CD4-positive, alpha-beta T cell treated with Interleukin-4 for 4 hours (primary cell): ENCODE data around the gene LYPD8.

Experiments
- DNase-seq: peaks from one replicate; pipeline ENCODE4 v3.0.0-alpha.2; 2020

Gene LYPD8

DNA sequence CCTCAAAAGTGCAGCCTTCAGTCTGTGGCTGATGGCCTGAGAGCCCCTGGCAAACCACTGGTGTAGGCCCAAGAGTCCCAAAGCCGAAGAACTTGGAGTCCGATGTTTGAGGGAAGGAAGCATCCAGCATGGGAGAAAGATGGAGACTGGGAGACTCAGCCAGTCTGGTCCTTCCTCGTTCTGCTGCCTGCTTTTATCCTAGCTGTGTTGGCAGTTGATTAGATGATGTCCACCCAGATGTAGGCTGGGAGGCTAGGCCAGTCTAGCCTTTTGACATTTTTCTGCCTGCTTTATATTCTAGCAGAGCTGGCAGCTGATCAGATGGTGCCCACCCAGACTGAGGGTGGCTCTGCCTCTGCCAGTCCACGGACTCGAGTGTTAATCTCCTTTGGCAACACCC, 1.1 kb upstream of the LYPD8 start:
- DNase-seq, result no peak

DNA sequence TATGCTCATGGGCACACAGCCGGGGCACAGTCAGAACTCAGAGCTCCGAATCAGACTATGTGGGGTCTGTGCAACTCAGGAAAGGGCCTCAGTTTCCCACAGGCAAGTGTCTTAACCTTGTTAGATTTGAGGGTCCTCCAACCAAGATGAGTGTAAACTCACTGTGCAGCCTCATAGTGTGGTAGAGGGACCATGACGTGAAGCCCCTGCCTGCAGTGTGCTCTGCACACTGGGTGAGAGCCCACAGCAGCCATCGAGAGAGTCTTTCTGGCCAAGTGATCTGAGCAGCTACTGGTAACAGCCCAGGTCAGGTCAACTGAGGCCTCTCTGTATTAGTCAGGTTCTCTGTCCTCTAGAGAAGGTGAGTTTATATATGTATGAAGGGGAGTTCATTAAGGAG, 592 bp upstream of the LYPD8 start:
- no peak for DNase-seq

DNA sequence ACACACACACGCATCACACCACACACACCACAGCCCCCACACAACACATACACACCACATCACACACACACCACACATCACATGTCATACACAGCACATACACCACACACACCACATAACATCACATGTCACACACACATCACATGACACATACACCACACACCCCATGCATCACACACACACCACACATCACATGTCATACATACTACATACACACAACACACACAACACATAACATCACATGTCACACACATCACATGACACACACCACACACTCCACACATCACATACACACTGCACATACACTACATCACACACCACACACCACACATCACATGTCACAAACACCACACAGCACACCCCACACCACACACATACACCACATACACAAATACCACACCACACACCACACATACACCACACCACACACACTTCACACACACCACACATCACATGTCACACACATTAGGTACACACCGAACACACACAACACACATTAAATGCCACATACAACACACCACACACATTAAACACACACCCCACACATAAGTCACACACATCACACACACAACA, 1.8 kb downstream of the LYPD8 start:
- no peak for DNase-seq

DNA sequence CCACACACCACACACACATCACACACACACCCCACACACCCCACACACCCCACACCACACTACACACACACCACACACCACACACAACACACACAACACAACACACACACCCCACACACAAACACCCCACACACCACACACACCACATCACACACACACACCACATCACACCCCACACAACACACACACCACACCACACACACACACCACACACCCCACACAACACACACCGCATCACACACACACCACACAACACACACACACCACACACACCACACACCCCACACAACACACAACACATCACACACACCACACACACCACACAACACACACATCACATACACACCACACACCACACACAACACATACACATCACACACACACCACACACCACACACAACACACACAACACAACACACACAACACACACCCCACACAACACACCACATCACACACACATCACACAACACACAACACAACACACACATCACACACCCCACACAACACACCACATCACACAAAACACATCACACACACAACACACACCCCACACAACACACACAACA, 2.4 kb downstream of the LYPD8 start:
- DNase-seq, result no peak

DNA sequence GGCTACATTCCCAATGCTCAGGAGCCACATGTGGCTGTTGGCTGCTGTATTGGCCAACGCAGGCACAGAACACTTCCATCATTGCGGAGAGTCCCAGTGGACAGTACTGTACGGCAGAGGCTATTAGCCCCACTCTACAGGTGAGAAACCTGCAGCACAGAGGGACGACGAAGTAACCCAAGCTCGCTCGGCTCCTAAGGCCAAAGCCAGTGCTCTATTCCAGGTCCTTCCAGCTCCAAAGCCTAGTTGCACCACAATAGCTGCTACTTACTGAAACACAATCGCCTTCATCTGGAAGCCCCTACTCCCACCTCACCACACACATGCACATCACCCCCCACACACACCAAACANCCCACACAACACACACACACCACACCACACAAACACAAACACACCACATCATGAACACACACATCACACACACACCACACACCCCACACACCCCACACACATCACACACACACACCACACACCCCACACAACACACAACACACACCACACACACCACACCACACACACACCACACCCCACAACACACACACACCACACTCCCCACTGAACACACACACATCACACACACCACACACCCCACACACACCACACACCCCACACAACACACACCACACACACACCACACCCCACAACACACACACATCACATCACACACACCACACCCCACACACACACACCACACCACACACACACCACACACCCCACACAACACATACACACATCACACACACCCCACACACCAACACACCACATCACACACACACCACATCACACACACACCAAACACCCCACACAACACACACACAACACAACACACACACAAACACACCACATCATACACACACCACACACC, 3.2 kb downstream of the LYPD8 start:
- DNase-seq, result no peak

DNA sequence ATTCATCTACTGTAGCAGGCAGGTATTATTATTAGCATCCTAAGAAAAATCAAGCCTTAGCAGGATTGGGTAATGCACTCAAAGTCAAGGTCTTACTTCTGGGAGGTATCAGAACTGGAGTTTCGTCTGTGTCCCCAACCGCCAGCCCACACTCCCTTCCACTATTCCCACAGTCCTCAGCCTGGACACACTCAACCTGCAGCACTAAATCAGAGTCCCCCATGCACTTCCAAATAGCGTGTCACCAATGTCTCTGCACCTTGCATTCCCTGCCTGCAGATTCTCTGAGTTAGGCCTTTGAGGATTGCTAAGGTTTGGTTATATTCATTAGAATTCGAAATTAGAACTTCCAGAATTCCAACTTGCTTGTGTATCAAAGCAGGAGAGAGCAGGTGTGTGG, 3.9 kb downstream of the LYPD8 start:
- no peak for DNase-seq

DNA sequence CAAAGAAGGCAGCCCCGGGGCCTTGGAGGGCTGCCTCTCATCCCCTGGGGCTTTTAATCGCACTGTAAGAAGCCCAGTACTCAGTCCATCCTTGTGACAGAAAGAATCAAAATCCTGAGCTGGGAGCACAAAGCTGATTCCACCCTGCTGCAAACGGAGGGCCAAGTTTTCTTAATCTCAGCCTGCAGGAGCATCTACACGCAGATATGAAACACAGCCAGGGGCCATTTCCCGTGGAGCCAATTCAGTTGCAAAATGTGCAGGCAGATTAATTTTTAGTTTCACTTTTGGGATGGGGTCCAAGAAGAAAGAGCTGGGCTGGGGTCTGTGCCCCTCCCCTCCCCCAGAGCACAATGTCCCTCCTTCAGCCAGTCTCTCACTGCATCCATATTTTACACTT, 4.4 kb downstream of the LYPD8 start:
- no peak for DNase-seq

DNA sequence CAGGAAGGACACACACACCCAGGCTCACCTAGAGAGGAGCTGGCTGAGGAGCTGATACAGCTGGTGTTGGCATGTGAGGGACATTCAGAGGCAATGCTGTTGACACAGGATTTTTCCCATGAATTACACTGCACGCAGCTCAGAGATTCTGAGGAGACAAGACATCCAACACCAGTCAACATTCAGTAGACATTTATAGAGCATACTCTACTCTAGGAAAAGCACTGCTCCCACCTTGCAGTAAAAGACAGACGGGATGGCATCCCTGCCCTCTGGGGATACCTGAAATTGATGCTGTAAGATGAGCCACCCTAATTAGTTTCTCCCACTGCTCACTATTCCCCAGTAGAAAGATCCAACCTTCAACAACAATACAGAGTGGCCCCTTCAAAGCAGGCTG, 5.1 kb downstream of the LYPD8 start:
- DNase-seq, result no peak

DNA sequence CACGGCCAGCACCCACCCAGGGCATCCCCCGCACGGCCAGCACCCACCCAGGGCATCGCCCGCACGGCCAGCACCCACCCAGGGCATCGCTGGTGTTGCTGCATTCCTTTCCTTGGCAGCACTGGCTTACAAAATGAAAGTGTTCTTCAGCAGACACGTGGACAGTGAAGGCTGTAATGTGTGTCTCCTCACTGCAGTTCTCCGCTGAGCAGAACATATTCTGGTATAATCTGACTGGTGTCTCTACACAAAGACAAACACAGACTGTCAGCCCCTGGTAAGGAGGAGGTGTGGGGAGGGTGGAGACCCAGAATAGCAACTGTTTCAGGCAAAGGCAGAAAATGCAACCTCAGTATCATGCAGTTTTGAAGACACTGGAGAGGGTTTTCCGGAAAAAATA, 7.3 kb downstream of the LYPD8 start:
- DNase-seq, result no peak

DNA sequence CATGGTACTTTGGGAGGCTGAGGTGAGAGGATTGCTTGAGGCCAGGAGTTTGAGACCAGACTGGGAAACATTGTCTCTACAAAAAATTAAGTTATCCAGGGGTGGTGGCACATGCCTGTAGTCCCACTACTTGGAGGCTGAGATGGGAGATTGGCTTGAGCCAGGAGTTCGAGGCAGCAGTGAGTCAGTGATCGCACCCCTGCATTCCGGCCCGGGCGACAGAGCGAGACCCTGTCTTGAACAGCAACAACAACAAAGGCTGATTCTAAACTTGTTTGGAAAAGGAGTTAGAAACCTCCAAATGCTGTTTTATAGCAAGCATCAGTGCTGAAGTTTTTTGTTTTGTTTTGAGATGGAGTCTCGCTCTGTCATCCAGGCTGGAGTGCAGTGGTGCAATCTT, 14.7 kb downstream of the LYPD8 start:
- no peak for DNase-seq

DNA sequence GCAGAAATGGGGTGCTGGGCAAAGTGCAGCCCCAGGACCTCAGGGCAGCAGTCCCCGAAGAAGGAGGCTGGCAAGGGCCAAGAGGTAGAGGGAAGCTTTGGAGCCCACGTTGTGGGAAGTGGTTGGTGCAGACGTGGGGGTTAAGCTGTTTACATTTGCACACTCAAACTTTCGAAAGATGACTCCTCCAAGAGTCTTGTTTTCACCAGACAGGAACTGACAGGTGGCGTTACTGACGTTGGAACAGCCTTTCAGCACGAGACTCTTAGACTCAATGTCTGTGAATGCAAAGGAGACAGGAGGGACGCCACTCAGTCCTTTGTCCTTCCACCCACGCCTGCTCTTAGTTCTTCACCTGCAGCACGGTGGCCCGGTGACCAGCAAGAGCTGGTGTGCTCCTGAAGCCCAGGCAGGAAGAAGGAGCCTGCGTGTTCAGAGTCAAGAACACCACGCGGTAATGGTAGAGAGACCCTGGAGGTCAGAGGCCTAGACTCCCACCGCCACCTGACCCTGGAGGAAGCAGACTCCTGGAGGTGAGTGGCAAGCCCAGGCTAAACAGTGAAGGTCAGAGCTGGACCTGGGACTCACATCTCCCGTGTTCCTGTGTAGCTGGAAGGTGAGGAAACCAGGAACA, 15.9 kb downstream of the LYPD8 start:
- DNase-seq, result no peak

DNA sequence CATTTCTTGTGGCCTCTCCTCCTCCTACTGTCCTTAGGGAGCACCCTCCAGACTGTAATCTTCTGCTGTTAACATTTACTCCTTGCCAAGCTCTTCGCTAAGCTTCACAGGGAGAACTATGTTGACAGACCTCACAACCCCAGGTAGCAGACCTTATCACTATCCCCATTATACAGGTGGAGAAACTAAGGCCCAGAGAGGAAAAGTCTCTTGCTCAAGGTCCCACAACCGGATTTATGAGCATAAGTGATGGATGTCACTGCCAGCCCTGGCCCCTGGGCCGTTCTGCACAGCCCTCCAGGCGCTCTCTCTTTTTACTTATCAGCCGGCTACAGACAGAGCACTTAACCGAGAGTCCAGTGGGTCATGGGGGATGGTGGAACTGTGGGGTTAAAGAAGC, 18.1 kb downstream of the LYPD8 start:
- DNase-seq, result no peak

DNA sequence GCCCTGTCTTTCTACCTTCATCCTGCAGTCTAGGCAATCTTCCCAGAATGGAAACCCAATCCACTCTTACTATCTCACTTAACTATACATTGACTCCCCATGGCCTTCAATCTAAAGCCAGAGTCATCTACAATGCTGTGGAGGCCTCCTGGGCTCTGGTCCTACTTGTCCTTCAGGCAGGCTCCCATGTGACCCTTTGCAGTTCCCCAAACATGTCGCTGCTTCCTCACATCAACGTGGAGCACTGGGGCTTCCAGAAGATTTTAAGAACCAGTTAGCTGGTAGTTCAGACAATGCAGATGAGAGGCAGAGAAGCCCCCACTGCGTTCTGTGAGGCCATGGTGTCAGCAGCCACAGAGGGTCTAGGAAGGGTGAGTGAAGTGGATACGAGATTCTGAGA, 18.6 kb downstream of the LYPD8 start:
- no peak for DNase-seq

DNA sequence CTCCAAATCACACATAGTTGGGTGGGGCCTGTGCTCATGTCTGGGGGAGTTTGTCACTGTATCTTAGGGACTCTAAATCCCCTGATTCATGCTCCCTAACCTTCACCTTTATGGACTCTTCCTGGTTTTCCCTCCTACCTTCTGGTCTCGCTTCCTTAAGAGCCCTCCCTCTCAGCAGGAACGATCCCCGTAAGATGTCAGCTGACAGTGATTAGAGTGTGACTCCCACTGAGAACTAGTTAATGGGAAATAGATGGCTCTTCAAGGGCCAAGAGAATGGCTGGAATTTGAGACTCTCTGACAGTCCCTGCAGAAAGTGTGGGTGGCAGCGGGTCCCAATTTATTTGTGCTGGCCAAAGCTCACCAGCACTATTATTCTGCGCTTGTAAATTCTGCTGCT, 22.0 kb downstream of the LYPD8 start:
- DNase-seq, result no peak

DNA sequence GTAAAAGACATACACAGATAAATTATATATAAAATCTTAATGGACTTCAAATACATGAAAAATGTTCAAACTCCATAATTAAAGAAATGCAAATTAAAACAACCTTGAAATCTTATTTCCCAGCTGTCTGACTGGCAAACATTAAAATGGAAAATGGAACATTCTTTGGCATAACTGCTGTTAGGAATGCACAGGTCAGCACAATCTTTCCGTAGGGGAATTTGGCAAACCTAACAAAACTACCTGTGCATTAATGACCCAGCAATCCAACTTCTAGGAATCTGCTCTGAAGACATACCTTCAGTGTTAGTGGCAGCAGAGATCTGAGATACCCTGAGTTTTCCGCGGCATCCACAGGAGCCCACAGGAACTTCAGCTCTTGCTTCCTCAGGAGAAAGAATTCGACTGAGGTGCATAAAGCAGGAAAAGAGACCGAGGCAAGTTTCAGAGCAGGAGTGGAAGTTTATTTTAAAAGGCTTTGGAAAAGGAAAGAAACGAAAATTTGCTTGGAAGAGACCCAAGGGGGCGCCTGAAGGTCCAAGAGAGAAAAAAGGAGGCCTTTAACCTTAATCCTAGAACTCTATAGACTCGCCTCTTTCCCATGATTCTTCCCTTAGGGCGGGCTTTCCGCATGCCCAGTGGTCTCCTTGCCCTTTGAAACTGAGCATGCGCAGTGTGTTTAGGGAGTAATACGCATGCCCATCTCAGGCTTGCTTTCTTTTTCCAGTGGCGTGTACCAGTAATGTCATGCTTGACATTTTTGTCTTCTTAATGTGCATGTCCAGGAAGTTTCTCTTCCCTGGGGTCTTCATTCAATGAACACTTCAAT, 24.8 kb downstream of the LYPD8 start:
- DNase-seq, result no peak

DNA sequence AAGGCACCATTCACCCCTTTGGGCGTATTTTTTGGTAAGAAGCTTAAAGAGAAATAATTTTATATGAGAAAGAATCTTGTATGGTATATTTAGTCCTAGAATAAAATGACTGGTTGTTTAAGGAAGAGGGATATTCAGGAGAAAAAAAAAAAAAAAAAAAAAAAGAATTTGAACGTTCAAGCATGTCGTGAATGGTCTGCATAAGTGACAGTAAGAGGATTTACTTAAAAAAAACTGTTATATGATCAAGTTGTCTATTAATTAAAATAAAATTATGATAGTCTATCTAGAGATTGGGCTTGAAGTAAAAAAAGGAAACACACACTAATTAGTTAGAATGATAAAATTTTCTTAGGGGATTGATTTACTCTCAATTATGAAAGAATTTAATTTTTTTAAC, 41.3 kb downstream of the LYPD8 start:
- no peak for DNase-seq

DNA sequence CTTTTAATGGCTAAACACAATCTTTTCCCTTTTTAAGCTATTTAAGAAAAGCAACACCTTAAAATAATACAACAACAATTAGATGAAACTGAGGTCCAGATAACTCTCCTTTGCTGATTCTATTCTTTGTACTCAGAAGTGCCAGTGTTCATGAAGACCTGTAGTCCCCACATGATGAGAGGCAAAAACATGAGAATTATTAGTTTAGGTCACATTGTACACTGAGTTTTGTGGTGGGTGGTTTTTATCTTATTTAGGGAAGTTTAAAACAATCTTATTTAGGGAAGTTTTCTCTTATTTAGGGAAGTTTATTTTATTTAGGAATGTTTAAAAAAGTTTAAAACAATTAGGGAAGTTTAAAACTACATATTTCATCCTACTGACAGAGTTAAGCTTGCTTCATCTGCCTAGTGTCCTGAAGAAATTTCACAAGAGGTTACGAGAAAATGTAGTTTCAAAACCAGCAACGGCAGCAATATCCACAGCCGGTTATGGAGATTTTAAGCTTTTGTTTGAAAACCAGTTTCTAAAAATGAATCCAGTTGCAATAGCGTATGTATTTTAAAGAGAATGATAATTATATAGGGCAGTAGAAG, 45.2 kb downstream of the LYPD8 start:
- DNase-seq, result no peak

DNA sequence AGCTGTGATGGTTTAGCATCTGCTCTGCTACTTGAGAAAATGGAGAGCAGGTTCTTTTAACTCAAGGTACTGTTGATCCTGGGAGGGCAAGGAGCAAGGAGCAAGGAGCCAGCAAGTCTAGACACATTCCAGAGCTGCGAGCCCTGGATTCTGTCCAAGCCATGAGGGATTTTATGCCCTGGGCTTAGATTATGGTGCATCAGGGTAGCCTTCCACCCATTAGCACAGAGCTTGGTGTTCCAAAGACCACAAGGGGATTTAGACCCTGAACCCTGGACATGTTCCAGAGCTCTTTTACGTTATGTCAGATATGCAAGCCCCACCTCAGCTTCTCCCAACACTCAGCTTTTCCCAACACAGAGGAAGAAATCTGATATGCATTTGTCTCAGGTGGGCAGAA, 51.0 kb downstream of the LYPD8 start:
- DNase-seq, result no peak

DNA sequence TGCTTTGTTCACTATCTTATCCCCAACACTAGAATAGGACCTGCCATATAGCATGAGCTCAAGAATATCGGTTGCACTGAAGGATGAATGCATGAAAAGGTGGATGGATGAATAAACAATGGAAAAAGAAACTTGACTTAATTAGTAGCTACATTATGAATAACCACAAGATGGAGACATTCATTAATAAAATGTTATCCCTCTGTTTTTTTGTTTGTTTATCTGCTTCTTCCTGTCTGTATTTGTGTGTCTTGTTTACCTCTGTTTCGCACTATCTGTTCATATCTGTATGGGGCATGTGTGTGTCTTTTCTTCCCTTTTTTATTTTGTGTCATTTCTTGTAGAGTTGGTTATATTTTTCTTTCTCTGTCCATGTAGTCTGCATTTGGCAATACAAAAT, 51.9 kb downstream of the LYPD8 start:
- DNase-seq, result no peak

DNA sequence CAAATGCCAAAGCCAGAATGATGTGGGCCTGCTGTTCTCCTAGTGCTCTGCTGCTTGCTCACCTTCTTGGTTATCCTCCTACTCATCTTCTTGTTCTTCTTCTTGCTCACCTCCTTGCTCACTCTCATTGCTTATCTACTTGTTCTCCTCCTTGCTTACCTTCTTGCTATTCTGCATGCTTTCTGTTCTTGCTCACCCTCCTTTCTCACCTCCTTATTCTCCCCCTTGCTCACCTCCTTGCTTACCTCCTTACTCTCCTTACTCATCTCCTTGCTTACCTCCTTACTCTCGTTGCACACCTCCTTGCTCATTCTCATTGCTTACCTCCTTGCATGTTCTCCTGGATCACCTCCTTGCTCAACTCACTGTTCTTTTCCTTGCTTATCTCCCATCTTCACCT, 52.8 kb downstream of the LYPD8 start, which contains the start of gene OR14I1:
Gene OR14I1 (minus strand): TSS at position 53 of the 400 bp plus-strand sequence.
- no peak for DNase-seq

DNA sequence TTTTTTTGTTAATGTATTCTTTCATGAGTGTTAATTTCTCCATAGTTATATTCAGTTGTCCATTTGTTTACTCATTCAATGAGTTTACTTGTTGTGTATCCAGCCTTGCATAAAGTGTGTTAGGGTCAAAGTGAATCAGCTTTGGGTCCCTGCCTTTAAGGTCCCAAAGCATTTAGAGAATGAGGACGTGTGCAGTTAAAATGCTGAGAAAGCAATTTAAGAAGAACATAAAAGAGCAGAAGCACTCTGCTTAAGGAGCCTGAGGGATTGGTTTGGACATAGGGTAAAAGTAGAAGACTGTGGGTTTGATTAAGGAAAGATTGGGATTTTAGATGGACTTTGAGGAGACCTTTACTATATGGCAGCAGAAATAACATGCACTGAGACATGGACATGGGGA, 56.5 kb downstream of the LYPD8 start:
- DNase-seq, result no peak

DNA sequence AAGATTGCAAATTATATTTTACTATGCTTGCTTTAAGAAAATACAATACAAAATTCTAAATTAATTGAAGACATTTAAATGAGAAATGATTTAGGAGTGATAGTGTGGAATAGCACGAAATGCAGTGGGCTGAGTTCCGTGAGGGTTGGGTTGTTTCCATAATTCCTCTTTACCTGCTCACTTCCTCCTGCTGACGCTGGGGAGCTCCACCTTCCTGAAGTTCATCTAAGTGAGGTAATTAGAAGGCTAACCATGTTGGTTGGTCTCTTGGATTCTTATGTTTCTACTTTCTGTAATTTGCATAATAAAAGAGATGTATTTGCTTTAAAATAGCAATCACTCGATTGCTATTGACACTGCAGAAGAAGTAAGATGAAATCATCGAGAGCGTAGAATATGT, 57.7 kb downstream of the LYPD8 start:
- DNase-seq, result no peak

DNA sequence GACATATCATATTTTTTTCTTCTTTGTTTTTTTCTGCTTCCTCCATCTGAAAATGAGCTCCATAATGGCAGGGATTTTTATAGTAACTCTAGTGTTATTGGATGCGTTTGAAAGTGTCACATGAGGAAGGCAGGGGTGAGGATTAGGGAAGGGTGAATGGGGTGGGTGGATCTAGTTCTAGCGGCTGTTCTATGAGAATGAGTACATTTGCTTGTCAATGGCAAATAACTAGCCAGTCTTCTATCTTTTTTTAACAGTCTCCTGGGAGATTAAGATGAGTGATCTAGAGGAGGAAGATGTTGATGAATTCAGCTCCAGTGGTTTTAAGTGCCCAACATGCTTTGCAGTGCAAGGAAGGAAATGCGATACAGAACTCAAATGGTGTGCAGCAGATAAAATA, 58.8 kb downstream of the LYPD8 start:
- DNase-seq, result no peak
